Ascending aorta (tissue), 2 donors: ENCODE data around the gene MB21D2. TPM values are rescaled to one million over a fixed set of nuclear protein-coding genes. Genes with fewer than 3 reads are reported as not detected.

Experiments
- DNase-seq, 2 donors: peaks; one replicate each; pipeline ENCODE4 v3.0.0-alpha.2; 2019; ENCODE audit warnings: low spot score in 2 of 2
- H3K27ac ChIP-seq, 2 donors: fragments of 200-600 bp; sonication (generic); one replicate each; pipeline ENCODE4 v1.5.1; 2016 to 2017; ENCODE audit warnings: mild to moderate bottlenecking in 1 of 2
- H3K27me3 ChIP-seq: fragments of 200-600 bp; sonication (generic); one replicate; pipeline ENCODE4 v1.5.1; 2017
- H3K36me3 ChIP-seq, 2 donors: fragments of 200-600 bp; sonication (generic); one replicate each; pipeline ENCODE4 v1.5.1; 2016
- H3K4me1 ChIP-seq, 2 donors: fragments of 200-600 bp; sonication (generic); one replicate each; pipeline ENCODE4 v1.5.1; 2016 to 2017; ENCODE audit warnings: mild to moderate bottlenecking in 1 of 2
- H3K4me3 ChIP-seq, 2 donors: fragments of 200-600 bp; sonication (generic); one replicate each; pipeline ENCODE4 v1.5.1; 2016 to 2017; ENCODE audit warnings: mild to moderate bottlenecking in 1 of 2
- H3K9me3 ChIP-seq, 2 donors: fragments of 200-600 bp; sonication (generic); one replicate each; pipeline ENCODE4 v1.5.1; 2016
- intact Hi-C: fragments of 100-400 bp; cut with DNase I; formaldehyde crosslinking; loops from one replicate; pipeline ENCODE4 v1.15.1; 2023
- total RNA-seq: library from RNA; depleted of rRNA; stranded (reverse); fragments of >200 nt; gene quantifications from one replicate; pipeline ENCODE4 v1.1.0, GENCODE V29; 2016
- TF ChIP-seq, protein P1 (sequence below), 3 experiments: fragments of 200-600 bp in 2 of 3; fragments of 450-650 bp in 1 of 3; sonication (generic) in 2 of 3; IDR thresholded peaks; one replicate each; pipeline ENCODE4 v1.5.1; 2016 to 2019; ENCODE audit warnings: antibody characterized with exemption in 3 of 3, mild to moderate bottlenecking in 1 of 3, moderate library complexity in 1 of 3

Gene MB21D2
- total RNA-seq, 1 donor from 2014 or later = 0.11 TPM

DNA sequence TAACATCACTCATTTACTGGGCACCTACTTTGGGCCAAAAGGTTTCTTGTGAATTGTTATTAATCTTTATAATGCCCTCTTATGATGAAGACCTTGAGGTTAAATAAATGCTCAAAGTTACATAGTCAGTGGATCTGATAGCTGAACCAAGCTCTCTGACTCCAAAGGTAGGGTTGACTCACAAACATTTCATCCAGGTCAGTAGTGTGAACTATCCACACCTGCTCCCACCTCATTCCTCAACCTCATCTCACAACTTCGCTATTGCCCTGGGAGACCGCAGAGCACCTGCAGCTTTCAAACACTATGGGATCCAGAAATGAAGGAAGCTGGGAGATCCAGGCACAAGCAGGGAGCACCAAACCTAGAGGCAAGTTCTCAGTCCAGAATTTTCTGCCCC lies 96.5 kb downstream of the MB21D2 start:
- no peak overlapping the region for H3K27ac ChIP-seq
- H3K4me3 ChIP-seq = no peak overlapping the region
- H3K36me3 ChIP-seq = no peaks in the 10 kb centered on the region
- TF ChIP-seq, protein P1, sequence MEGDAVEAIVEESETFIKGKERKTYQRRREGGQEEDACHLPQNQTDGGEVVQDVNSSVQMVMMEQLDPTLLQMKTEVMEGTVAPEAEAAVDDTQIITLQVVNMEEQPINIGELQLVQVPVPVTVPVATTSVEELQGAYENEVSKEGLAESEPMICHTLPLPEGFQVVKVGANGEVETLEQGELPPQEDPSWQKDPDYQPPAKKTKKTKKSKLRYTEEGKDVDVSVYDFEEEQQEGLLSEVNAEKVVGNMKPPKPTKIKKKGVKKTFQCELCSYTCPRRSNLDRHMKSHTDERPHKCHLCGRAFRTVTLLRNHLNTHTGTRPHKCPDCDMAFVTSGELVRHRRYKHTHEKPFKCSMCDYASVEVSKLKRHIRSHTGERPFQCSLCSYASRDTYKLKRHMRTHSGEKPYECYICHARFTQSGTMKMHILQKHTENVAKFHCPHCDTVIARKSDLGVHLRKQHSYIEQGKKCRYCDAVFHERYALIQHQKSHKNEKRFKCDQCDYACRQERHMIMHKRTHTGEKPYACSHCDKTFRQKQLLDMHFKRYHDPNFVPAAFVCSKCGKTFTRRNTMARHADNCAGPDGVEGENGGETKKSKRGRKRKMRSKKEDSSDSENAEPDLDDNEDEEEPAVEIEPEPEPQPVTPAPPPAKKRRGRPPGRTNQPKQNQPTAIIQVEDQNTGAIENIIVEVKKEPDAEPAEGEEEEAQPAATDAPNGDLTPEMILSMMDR (IDR thresholded peaks at IDR 0.05) = no peak
- intact Hi-C loops = no loop called here
- no peaks in the 10 kb centered on the region for H3K27me3 ChIP-seq
- DNase-seq = no peak
- no peaks in the 10 kb centered on the region for H3K9me3 ChIP-seq
- H3K4me1 ChIP-seq = peaks cover 0 to 9% of the 10 kb centered on the region in 2 donors

DNA sequence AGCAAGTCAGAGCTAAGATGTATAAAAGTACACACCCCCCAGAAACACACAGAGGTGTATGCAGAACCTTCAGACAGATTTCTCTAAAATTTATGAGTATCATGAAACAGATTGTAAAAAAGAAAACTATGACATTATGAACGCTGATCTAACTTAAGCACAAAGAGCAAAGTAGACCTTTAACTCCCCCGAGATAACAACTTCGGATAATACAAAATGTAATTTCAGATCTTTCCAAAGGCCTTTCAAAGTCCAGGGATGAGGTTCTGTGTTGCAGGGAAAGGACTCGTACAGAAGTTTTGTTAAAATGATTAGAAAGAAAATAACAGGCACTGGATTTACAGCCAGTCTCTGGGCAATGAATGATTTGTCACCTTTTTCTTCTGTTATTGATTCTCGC lies 97.5 kb downstream of the MB21D2 start:
- H3K27ac ChIP-seq = no peak overlapping the region
- H3K27me3 ChIP-seq = no peaks in the 10 kb centered on the region
- no peak for DNase-seq
- H3K4me3 ChIP-seq = no peak overlapping the region
- H3K4me1 ChIP-seq = peaks cover 0 to 9% of the 10 kb centered on the region in 2 donors
- TF ChIP-seq, protein P1 (IDR thresholded peaks at IDR 0.05) = no peak
- intact Hi-C loops = no loop called here
- H3K9me3 ChIP-seq = no peaks in the 10 kb centered on the region
- H3K36me3 ChIP-seq = no peaks in the 10 kb centered on the region

- intact Hi-C loops = loop anchor here (1.0 kb wide), 1 partner anchor 98 kb away; the partner anchor contains the start of gene MB21D2
- peak overlapping the region in 1 of 2 donors; percentile 24 for H3K27ac ChIP-seq
- no peak for DNase-seq
Measured at GRCh38 chr3:192819001-192819569, 98.6 kb downstream of the MB21D2 start.

DNA sequence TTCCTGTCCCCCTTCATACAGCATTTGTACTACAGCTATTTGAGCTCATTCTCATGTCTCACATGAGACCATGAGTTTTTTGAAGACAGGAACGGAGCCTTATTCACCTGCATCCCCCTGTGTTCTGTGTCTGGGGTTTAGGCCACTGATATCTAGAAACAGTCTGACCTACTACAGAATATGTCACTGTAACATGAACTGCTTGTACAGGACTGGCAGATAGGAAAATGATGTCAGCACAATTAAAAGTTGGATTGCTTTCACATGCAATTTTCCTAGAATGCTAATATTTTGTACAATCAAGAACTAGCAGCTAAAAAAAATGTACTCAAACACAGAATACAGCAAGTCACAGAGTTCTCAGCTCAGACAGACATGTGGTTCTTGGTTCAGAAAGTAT lies 99.5 kb downstream of the MB21D2 start:
- Histone ChIP-seq H3K27me3 (no peaks in the 10 kb centered on the region), H3K4me3 (no peak overlapping the region), H3K36me3 (no peaks in the 10 kb centered on the region), H3K4me1 (peaks cover 0 to 9% of the 10 kb centered on the region in 2 donors), H3K27ac (no peak overlapping the region), H3K9me3 (no peaks in the 10 kb centered on the region)
- no peak for DNase-seq
- TF ChIP-seq, protein P1 (IDR thresholded peaks at IDR 0.05) = no peak
- intact Hi-C loops = no loop called here

More at GRCh38 chr3:192819001-192819569, 98.6 kb downstream of the MB21D2 start:
- H3K9me3 ChIP-seq = no peaks in the 10 kb centered on the region
- no peak overlapping the region for H3K4me3 ChIP-seq
- TF ChIP-seq, protein P1 (IDR thresholded peaks at IDR 0.05) = no peak
- H3K36me3 ChIP-seq = no peaks in the 10 kb centered on the region
- H3K4me1 ChIP-seq = peaks cover 0 to 9% of the 10 kb centered on the region in 2 donors
- H3K27me3 ChIP-seq = no peaks in the 10 kb centered on the region

DNA sequence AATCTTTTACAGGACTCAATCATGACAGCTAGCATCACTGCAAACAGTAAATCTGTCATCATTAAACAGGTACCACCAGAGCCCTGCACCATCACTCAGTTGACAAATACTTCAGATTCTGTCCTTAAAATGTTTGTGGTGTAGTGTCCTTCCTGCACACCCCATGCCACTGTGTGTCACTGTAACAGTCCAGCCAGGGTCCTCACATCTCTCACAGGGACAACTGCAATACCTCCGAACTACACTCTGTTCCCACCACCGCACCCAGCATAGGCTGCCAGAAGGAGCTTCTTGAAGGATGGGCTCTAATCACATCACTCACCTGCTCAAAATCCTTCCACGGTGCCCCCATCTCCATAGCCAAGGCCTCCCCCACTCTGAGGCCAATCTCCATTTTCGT lies 100.2 kb downstream of the MB21D2 start:
- no peak for DNase-seq
- no peak overlapping the region for H3K4me3 ChIP-seq
- TF ChIP-seq, protein P1 (IDR thresholded peaks at IDR 0.05) = no peak
- no peaks in the 10 kb centered on the region for H3K36me3 ChIP-seq
- no peaks in the 10 kb centered on the region for H3K27me3 ChIP-seq
- no peaks in the 10 kb centered on the region for H3K9me3 ChIP-seq
- intact Hi-C loops = loop anchor here (2.0 kb wide), 1 partner anchor 755 kb away; no protein-coding TSS in a partner anchor
- H3K4me1 ChIP-seq = peaks cover 0 to 9% of the 10 kb centered on the region in 2 donors
- no peak overlapping the region for H3K27ac ChIP-seq
